ENCODE measurements around the gene UST.

DNA sequence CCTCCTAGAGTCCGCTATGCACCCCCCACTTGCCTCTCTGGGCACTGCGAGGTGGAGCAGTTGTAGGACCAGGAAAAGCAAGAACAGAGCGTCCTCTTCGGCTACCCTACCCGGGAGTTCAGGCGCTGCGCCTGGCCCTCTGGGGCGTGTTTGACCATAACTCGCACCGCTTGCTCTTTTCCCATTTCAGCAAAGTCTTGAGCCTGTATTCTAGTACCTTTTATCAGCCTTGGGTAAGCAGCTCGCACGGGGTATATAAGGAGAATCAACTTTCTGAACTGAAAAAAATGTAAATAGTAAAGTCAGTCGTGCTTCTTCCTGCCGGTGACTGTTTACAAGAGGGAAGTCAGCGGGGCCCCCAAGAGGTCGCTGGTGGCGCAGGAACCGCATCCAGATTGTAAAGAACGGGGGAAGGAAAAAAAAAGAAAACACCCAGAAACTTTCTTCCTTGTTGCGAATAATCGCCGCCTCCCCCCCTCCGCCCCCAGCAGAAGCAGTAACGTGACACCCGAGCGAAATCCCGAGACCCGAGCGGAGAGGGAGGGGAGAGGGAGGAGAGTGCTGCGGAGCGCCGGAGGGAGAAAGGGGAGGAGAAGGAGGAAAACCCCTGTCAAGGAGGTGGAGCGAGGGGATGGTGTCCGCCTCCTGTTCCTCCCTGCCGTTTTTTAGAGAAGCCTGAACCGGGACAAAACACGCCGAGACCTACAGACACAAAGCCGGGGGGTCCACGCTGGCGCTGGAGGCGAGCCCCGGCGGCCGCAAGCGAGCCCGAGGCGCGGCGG lies at the start of gene UST:
- TF ChIP-seq, protein P1, sequence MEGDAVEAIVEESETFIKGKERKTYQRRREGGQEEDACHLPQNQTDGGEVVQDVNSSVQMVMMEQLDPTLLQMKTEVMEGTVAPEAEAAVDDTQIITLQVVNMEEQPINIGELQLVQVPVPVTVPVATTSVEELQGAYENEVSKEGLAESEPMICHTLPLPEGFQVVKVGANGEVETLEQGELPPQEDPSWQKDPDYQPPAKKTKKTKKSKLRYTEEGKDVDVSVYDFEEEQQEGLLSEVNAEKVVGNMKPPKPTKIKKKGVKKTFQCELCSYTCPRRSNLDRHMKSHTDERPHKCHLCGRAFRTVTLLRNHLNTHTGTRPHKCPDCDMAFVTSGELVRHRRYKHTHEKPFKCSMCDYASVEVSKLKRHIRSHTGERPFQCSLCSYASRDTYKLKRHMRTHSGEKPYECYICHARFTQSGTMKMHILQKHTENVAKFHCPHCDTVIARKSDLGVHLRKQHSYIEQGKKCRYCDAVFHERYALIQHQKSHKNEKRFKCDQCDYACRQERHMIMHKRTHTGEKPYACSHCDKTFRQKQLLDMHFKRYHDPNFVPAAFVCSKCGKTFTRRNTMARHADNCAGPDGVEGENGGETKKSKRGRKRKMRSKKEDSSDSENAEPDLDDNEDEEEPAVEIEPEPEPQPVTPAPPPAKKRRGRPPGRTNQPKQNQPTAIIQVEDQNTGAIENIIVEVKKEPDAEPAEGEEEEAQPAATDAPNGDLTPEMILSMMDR (IDR thresholded peaks at IDR 0.05), result peak; percentile 25 to 65 (median 36)
- TF ChIP-seq POLR2A (IDR thresholded peaks at IDR 0.05), result peak in 2 of 4 donors; percentile 33 to 48

Measured in esophagus squamous epithelium (tissue), 4 donors.